HL-60 (cell line): Measurements from ENCODE around the gene MSX2.

Source experiments
- CTCF ChIP-seq: IDR thresholded peaks from one replicate; pipeline ENCODE4 v1.5.1; 2011; ENCODE audit warnings: low read length, control low read depth, inconsistent platforms; ENCODE audit not compliant: insufficient read depth
- GABPA ChIP-seq: IDR thresholded peaks from 2 replicates; pipeline ENCODE4 v1.6.1; 2012; ENCODE audit warnings: low read depth
- POLR2AphosphoS5 ChIP-seq: IDR thresholded peaks from 2 replicates; pipeline ENCODE4 v1.6.1; 2012; ENCODE audit warnings: low read depth
- SPI1 ChIP-seq: IDR thresholded peaks from 2 replicates; pipeline ENCODE4 v1.6.1; 2012; ENCODE audit warnings: low read depth, mild to moderate bottlenecking, borderline replicate concordance

GRCh38 chr5:174736331-174736721, 11.9 kb downstream of the MSX2 start:
- TF ChIP-seq CTCF = no peak
- TF ChIP-seq GABPA = no peak
- TF ChIP-seq POLR2AphosphoS5 = no peak
- TF ChIP-seq SPI1 = no peak
